Measurements from ENCODE around the gene AMMECR1L. TPM values are rescaled to one million over a fixed set of nuclear protein-coding genes. Genes with fewer than 3 reads are reported as not detected.
"Not testable (repeated sequence)": the region's sequence is repeated elsewhere in the genome, so short reads cannot be mapped to it uniquely, and the experiment has no call there.

Gene AMMECR1L
- total RNA-seq, result 7.0 TPM

- Histone ChIP-seq H3K4me1 (ENCODE audit: insufficient read depth, low read length) (peaks cover 19% of the 10 kb centered on the region), H3K4me3 (ENCODE audit: low read length) (peak within 1 kb of the TSS; percentile 55)
- H3K27me3 ChIP-seq (ENCODE audit: insufficient read depth, low read length); H3K9me3 ChIP-seq (ENCODE audit: low read depth, low read length): not testable (repeated sequence)
These were observed at the start of gene AMMECR1L for GRCh38 chr2:127885780-127886592. Gene AMMECR1L, minus strand, starts transcription at chr2:127885956. Its CDS starts 11,722 bp downstream, at chr2:127874234.

- Histone ChIP-seq H3K9me3 (ENCODE audit: low read depth, low read length) (no peaks in the 10 kb centered on the region), H3K27me3 (ENCODE audit: insufficient read depth, low read length) (no peaks in the 10 kb centered on the region), H3K4me1 (ENCODE audit: insufficient read depth, low read length) (no peaks in the 10 kb centered on the region), H3K4me3 (ENCODE audit: low read length) (no peak overlapping the region)
These were observed 49.6 kb upstream of the AMMECR1L start for GRCh38 chr2:127935337-127935736.

- Histone ChIP-seq H3K4me3 (ENCODE audit: low read length) (no peak overlapping the region), H3K4me1 (ENCODE audit: insufficient read depth, low read length) (no peaks in the 10 kb centered on the region), H3K9me3 (ENCODE audit: low read depth, low read length) (no peaks in the 10 kb centered on the region), H3K27me3 (ENCODE audit: insufficient read depth, low read length) (no peaks in the 10 kb centered on the region)
These were observed 46.6 kb upstream of the AMMECR1L start for GRCh38 chr2:127932199-127932876.

GRCh38 chr2:127929449-127929848 is 43.7 kb upstream of the AMMECR1L start:
- Histone ChIP-seq H3K27me3 (ENCODE audit: insufficient read depth, low read length) (no peaks in the 10 kb centered on the region), H3K4me1 (ENCODE audit: insufficient read depth, low read length) (no peaks in the 10 kb centered on the region), H3K9me3 (ENCODE audit: low read depth, low read length) (no peaks in the 10 kb centered on the region), H3K4me3 (ENCODE audit: low read length) (no peak overlapping the region)

GRCh38 chr2:127927384-127927783 is 41.6 kb upstream of the AMMECR1L start:
- no peak overlapping the region for H3K4me3 ChIP-seq (ENCODE audit: low read length)
- no peaks in the 10 kb centered on the region for H3K4me1 ChIP-seq (ENCODE audit: insufficient read depth, low read length)
- no peaks in the 10 kb centered on the region for H3K9me3 ChIP-seq (ENCODE audit: low read depth, low read length)
- H3K27me3 ChIP-seq (ENCODE audit: insufficient read depth, low read length), result no peaks in the 10 kb centered on the region

- Histone ChIP-seq H3K9me3 (ENCODE audit: low read depth, low read length) (no peaks in the 10 kb centered on the region), H3K4me1 (ENCODE audit: insufficient read depth, low read length) (no peaks in the 10 kb centered on the region), H3K27me3 (ENCODE audit: insufficient read depth, low read length) (no peaks in the 10 kb centered on the region), H3K4me3 (ENCODE audit: low read length) (no peak overlapping the region)
These were observed 32.2 kb upstream of the AMMECR1L start for GRCh38 chr2:127917916-127918315.

GRCh38 chr2:127913808-127914457 is 28.2 kb upstream of the AMMECR1L start:
- Histone ChIP-seq H3K27me3 (ENCODE audit: insufficient read depth, low read length) (no peaks in the 10 kb centered on the region), H3K9me3 (ENCODE audit: low read depth, low read length) (no peaks in the 10 kb centered on the region), H3K4me3 (ENCODE audit: low read length) (no peak overlapping the region), H3K4me1 (ENCODE audit: insufficient read depth, low read length) (no peaks in the 10 kb centered on the region)

- Histone ChIP-seq H3K27me3 (ENCODE audit: insufficient read depth, low read length) (no peaks in the 10 kb centered on the region), H3K9me3 (ENCODE audit: low read depth, low read length) (no peaks in the 10 kb centered on the region), H3K4me1 (ENCODE audit: insufficient read depth, low read length) (no peaks in the 10 kb centered on the region), H3K4me3 (ENCODE audit: low read length) (no peak overlapping the region)
These were observed 26.0 kb upstream of the AMMECR1L start for GRCh38 chr2:127911737-127912136.

- Histone ChIP-seq H3K4me3 (ENCODE audit: low read length) (no peak overlapping the region), H3K27me3 (ENCODE audit: insufficient read depth, low read length) (no peaks in the 10 kb centered on the region), H3K4me1 (ENCODE audit: insufficient read depth, low read length) (no peaks in the 10 kb centered on the region), H3K9me3 (ENCODE audit: low read depth, low read length) (no peaks in the 10 kb centered on the region)
These were observed 24.7 kb upstream of the AMMECR1L start for GRCh38 chr2:127910415-127910814.

- H3K9me3 ChIP-seq (ENCODE audit: low read depth, low read length), result no peaks in the 10 kb centered on the region
- H3K27me3 ChIP-seq (ENCODE audit: insufficient read depth, low read length), result no peaks in the 10 kb centered on the region
- no peaks in the 10 kb centered on the region for H3K4me1 ChIP-seq (ENCODE audit: insufficient read depth, low read length)
- no peak overlapping the region for H3K4me3 ChIP-seq (ENCODE audit: low read length)
These were observed 23.3 kb upstream of the AMMECR1L start for GRCh38 chr2:127909019-127909418.

GRCh38 chr2:127907733-127908400 is 22.1 kb upstream of the AMMECR1L start:
- not testable (repeated sequence) for H3K4me1 ChIP-seq (ENCODE audit: insufficient read depth, low read length); H3K9me3 ChIP-seq (ENCODE audit: low read depth, low read length); H3K27me3 ChIP-seq (ENCODE audit: insufficient read depth, low read length); H3K4me3 ChIP-seq (ENCODE audit: low read length)

- H3K4me1 ChIP-seq (ENCODE audit: insufficient read depth, low read length), result no peaks in the 10 kb centered on the region
- H3K9me3 ChIP-seq (ENCODE audit: low read depth, low read length), result no peaks in the 10 kb centered on the region
- H3K27me3 ChIP-seq (ENCODE audit: insufficient read depth, low read length), result no peaks in the 10 kb centered on the region
- no peak overlapping the region for H3K4me3 ChIP-seq (ENCODE audit: low read length)
These were observed 20.6 kb upstream of the AMMECR1L start for GRCh38 chr2:127906206-127906926.

GRCh38 chr2:127901339-127902056 is 15.7 kb upstream of the AMMECR1L start:
- Histone ChIP-seq H3K27me3 (ENCODE audit: insufficient read depth, low read length) (no peaks in the 10 kb centered on the region), H3K4me3 (ENCODE audit: low read length) (no peak overlapping the region), H3K9me3 (ENCODE audit: low read depth, low read length) (no peaks in the 10 kb centered on the region), H3K4me1 (ENCODE audit: insufficient read depth, low read length) (peaks cover 20% of the 10 kb centered on the region)

Measured in mononuclear cell (primary cell).